AG04449 (cell line): Measurements from ENCODE around the gene DDX4.
"Not testable (repeated sequence)": the region's sequence is repeated elsewhere in the genome, so short reads cannot be mapped to it uniquely, and the experiment has no call there.

Experiments used
- CTCF ChIA-PET: fragments of 350-600 bp; formaldehyde crosslinking; extraction: SDS; loops from one replicate; lab custom pipeline; 2021; ENCODE audit warnings: antibody characterized with exemption; lab: Yijun Ruan, JAX
- POLR2A ChIA-PET: fragments of 400-600, 350-600 bp; formaldehyde crosslinking; extraction: SDS; loops from one replicate; lab custom pipeline; 2020; ENCODE audit warnings: antibody characterized with exemption, inconsistent platforms; lab: Yijun Ruan, JAX
- DNase-seq: peaks from one replicate; pipeline ENCODE4 v3.0.0-alpha.2; 2010; ENCODE audit warnings: low read depth, low spot score
- H3K4me3 ChIP-seq: 2 replicates; pipeline ENCODE4 v1.5.1; 2011; ENCODE audit warnings: low read depth, mild to moderate bottlenecking, control low read depth, low read length
- TF ChIP-seq, protein P1 (sequence below): IDR thresholded peaks from one replicate; pipeline ENCODE4 v1.5.1; 2011; ENCODE audit warnings: mild to moderate bottlenecking, moderate library complexity, low read length, control low read depth, inconsistent platforms; ENCODE audit not compliant: insufficient read depth; ENCODE audit errors: missing control alignments

The DDX4 gene

DNA sequence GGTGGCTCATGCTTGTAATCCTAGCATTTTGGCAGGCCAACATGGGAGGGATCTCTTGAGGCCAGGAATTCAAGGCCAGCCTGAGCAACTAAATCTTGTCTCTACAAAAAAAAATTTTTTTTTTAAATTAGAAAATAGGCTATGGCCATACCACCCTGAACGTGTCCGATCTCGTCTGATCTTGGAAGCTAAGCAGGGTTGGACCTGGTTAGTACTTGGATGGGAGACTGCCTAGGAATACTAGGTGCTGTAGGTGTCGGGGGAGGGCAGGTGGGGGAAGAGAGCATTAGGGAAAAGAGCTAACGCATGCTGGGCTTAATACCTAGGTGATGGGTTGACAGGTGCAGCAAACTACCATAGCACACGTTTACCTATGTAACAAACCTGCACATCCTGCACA is 39.5 kb downstream of the DDX4 start:
- TF ChIP-seq, protein P1, sequence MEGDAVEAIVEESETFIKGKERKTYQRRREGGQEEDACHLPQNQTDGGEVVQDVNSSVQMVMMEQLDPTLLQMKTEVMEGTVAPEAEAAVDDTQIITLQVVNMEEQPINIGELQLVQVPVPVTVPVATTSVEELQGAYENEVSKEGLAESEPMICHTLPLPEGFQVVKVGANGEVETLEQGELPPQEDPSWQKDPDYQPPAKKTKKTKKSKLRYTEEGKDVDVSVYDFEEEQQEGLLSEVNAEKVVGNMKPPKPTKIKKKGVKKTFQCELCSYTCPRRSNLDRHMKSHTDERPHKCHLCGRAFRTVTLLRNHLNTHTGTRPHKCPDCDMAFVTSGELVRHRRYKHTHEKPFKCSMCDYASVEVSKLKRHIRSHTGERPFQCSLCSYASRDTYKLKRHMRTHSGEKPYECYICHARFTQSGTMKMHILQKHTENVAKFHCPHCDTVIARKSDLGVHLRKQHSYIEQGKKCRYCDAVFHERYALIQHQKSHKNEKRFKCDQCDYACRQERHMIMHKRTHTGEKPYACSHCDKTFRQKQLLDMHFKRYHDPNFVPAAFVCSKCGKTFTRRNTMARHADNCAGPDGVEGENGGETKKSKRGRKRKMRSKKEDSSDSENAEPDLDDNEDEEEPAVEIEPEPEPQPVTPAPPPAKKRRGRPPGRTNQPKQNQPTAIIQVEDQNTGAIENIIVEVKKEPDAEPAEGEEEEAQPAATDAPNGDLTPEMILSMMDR, result no peak
- no peak for DNase-seq
- no peak overlapping the region for H3K4me3 ChIP-seq
- ChIA-PET POLR2A (no interaction called here), CTCF (no interaction called here)

DNA sequence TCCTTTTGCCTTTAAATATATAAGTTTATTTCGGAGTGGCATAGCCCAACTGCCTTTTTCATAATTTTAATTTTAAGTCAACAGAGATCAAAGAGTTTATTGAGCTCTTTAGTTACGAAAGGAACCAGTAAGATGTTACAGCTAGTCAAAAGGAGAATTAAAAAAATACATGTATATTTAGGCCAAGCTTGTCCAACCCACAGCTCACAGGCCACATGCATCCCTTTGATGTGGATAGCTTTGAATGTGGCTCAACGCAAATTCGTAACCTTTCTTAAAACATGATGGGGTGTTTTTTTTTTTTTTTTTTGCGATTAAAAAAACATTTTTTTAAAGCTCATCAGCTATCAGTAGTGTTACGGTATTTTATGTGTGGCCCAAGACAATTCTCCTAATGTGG is 63.1 kb downstream of the DDX4 start:
- CTCF ChIA-PET, result no interaction called here
- no peak overlapping the region for H3K4me3 ChIP-seq
- TF ChIP-seq, protein P1, result no peak
- POLR2A ChIA-PET, result interaction anchor here (0.5 kb wide), 1 partner anchor 135 kb away, joined by 4 read pairs; no protein-coding TSS in a partner anchor
- no peak for DNase-seq

- DNase-seq, CTCF ChIA-PET, POLR2A ChIA-PET, H3K4me3 ChIP-seq: not testable (repeated sequence)
These were observed 71.0 kb downstream of the DDX4 start for GRCh38 chr5:55808814-55809213.

DNA sequence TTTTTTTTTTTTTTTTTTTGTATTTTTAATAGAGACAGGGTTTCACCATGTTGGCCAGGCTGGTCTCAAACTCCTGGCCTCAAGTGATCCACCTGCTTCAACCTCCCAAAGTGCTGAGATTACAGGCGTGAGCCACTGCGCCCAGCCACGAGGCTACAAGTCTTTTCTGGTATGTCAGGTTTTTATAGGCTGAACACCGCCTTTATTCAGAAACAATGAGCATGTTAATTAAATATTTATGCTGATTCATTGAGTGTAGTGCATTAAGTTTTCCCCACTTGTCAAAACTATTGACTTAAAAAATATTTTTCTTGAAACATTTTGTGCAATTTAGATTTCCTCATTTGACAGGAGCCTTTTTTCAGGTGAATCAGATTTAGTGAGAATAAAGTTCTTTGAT is 78.1 kb downstream of the DDX4 start:
- CTCF ChIA-PET, DNase-seq, POLR2A ChIA-PET, H3K4me3 ChIP-seq: not testable (repeated sequence)

GRCh38 chr5:55816342-55816741 is 78.5 kb downstream of the DDX4 start:
- CTCF ChIA-PET, result no interaction called here
- POLR2A ChIA-PET, result no interaction called here
- H3K4me3 ChIP-seq, result no peak overlapping the region
- TF ChIP-seq, protein P1, result no peak
- DNase-seq, result peak; percentile 74

- TF ChIP-seq, protein P1, result no peak
- ChIA-PET CTCF (no interaction called here), POLR2A (no interaction called here)
- no peak overlapping the region for H3K4me3 ChIP-seq
- DNase-seq, result no peak
These were observed 79.2 kb downstream of the DDX4 start for GRCh38 chr5:55817030-55817429.

DNA sequence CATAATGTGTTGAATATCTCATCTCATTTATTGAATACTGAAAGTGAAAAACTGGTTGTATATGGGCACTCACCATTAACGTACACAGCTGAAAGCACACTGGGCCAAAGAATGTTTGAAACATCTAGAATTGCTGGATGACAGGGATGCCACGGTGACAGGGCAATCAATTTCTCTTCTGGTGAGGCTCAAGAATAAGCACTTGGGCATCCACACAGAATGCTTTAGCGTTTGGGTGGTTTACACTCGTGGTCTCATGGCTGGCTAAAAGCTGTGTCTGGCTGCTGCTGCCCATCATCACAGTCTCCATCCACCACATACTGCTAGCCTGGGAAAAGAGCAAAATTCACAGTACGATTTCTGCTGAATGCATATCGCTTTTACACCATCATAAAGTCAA is 82.6 kb downstream of the DDX4 start:
- H3K4me3 ChIP-seq, result no peak overlapping the region
- TF ChIP-seq, protein P1, result no peak
- CTCF ChIA-PET, result no interaction called here
- DNase-seq, result no peak
- POLR2A ChIA-PET, result no interaction called here
